Liver (tissue), 10 donors: ENCODE measurements around the gene TRIM14. TPM values are rescaled to one million over a fixed set of nuclear protein-coding genes. Genes with fewer than 3 reads are reported as not detected.
"Not testable (repeated sequence)": the region's sequence is repeated elsewhere in the genome, so short reads cannot be mapped to it uniquely, and the experiment has no call there.

Source experiments
- DNase-seq: peaks from one replicate; pipeline ENCODE4 v3.0.0-alpha.2; 2017; ENCODE audit warnings: low spot score
- H3K27ac ChIP-seq, 2 donors: one replicate each; pipeline ENCODE4 v1.7.0; 2013; ENCODE audit warnings: inconsistent platforms in 2 of 2, low read length in 2 of 2, control low read depth in 1 of 2, low read depth in 1 of 2, mild to moderate bottlenecking in 1 of 2
- H3K27me3 ChIP-seq, 4 donors: one replicate each; pipeline versions ENCODE4 v1.6.1 to v1.7.0; 2013; ENCODE audit warnings: low read length in 3 of 4, inconsistent platforms in 1 of 4, mild to moderate bottlenecking in 1 of 4, moderate library complexity in 1 of 4; ENCODE audit not compliant: control insufficient read depth in 4 of 4, insufficient read depth in 4 of 4
- H3K36me3 ChIP-seq, 4 donors: one replicate each; pipeline versions ENCODE4 v1.6.1 to v1.7.0; 2013; ENCODE audit warnings: low read length in 3 of 4, mild to moderate bottlenecking in 3 of 4, low read depth in 1 of 4, moderate library complexity in 1 of 4; ENCODE audit not compliant: control insufficient read depth in 4 of 4, insufficient read depth in 3 of 4
- H3K4me1 ChIP-seq, 4 donors: one replicate each; pipeline versions ENCODE4 v1.6.1 to v1.7.0; 2013; ENCODE audit warnings: low read length in 3 of 4, mild to moderate bottlenecking in 3 of 4, moderate library complexity in 1 of 4; ENCODE audit not compliant: control insufficient read depth in 4 of 4, insufficient read depth in 4 of 4
- H3K4me3 ChIP-seq, 3 donors: one replicate each; pipeline versions ENCODE4 v1.6.1 to v1.7.0; 2013; ENCODE audit warnings: low read length in 3 of 3, control low read depth in 1 of 3, low read depth in 1 of 3, mild to moderate bottlenecking in 1 of 3
- H3K9ac ChIP-seq, 2 donors: one replicate each; pipeline ENCODE4 v1.7.0; 2013; ENCODE audit warnings: low read length in 2 of 2, mild to moderate bottlenecking in 2 of 2, moderate library complexity in 2 of 2, control low read depth in 1 of 2, low read depth in 1 of 2
- H3K9me3 ChIP-seq, 4 donors: one replicate each; pipeline versions ENCODE4 v1.6.1 to v1.7.0; 2013; ENCODE audit warnings: low read length in 3 of 4; ENCODE audit not compliant: control insufficient read depth in 4 of 4
- EGR1 ChIP-seq, 2 donors: IDR thresholded peaks; 2 replicates each; pipeline ENCODE4 v1.6.1; 2016 to 2018; ENCODE audit warnings: antibody characterized with exemption in 2 of 2, low read depth in 2 of 2
- FOXA1 ChIP-seq: IDR thresholded peaks from 2 replicates; pipeline ENCODE4 v1.6.1; 2016; ENCODE audit warnings: antibody characterized with exemption
- FOXA2 ChIP-seq: IDR thresholded peaks from 2 replicates; pipeline ENCODE4 v1.6.1; 2016; ENCODE audit warnings: antibody characterized with exemption
- GABPA ChIP-seq, 2 donors: IDR thresholded peaks in 1 of 2; conservative IDR thresholded peaks in 1 of 2; 2 replicates each; pipeline ENCODE4 v1.6.1; 2016; ENCODE audit warnings: antibody characterized with exemption in 2 of 2, mild to moderate bottlenecking in 1 of 2, moderate library complexity in 1 of 2
- HNF4A ChIP-seq, 2 donors: conservative IDR thresholded peaks; 2 replicates each; pipeline ENCODE4 v1.6.1; 2016; ENCODE audit warnings: antibody characterized with exemption in 2 of 2, mild to moderate bottlenecking in 2 of 2
- NR2F2 ChIP-seq: IDR thresholded peaks from 2 replicates; pipeline ENCODE4 v1.6.1; 2016; ENCODE audit warnings: antibody characterized with exemption
- RAD21 ChIP-seq, 2 donors: IDR thresholded peaks; 2 replicates each; pipeline ENCODE4 v1.6.1; 2016; ENCODE audit warnings: antibody characterized with exemption in 2 of 2, mild to moderate bottlenecking in 2 of 2
- RXRA ChIP-seq, 2 donors: IDR thresholded peaks; 2 replicates each; pipeline ENCODE4 v1.6.1; 2017 to 2018; ENCODE audit warnings: antibody characterized with exemption in 2 of 2, mild to moderate bottlenecking in 1 of 2
- SP1 ChIP-seq: IDR thresholded peaks from 2 replicates; pipeline ENCODE4 v1.6.1; 2018; ENCODE audit warnings: antibody characterized with exemption, mild to moderate bottlenecking
- YY1 ChIP-seq: IDR thresholded peaks from 2 replicates; pipeline ENCODE4 v1.6.1; 2016; ENCODE audit warnings: antibody characterized with exemption, mild to moderate bottlenecking
- WGBS: extraction: QIAGEN DNeasy Blood & Tissue Kit; methylation state at CpG from one replicate; pipeline ENCODE4 v1.1.7; 2013; 5-methylcytosine and 5-hydroxymethylcytosine counted together
- polyA plus RNA-seq, 2 donors: library from polyadenylated mRNA; stranded (reverse) in 1 of 2; unstranded in 1 of 2; fragments of 200-250 nt in 1 of 2; fragments of >200 nt in 1 of 2; fragmentation: Nextera tagmentation in 1 of 2; extraction: Ambion mirVana in 1 of 2; gene quantifications; one replicate each; pipeline versions ENCODE4 v1.2.1 to v1.2.3, GENCODE V29; 2013 to 2015
- small RNA-seq: library from RNA; depleted of rRNA; stranded (forward); fragments of <200 nt; gene quantifications from one replicate; pipeline ENCODE3, GENCODE V24; 2014
- total RNA-seq, 2 donors: library from RNA; depleted of rRNA; stranded (reverse); fragments of >200 nt; gene quantifications; one replicate each; pipeline ENCODE4 v1.2.3, GENCODE V29; 2014
- TF ChIP-seq, protein P1 (sequence below): IDR thresholded peaks from 2 replicates; pipeline ENCODE4 v1.6.1; 2016; ENCODE audit warnings: antibody characterized with exemption, mild to moderate bottlenecking
- TF ChIP-seq, protein P2 (sequence below): IDR thresholded peaks from 2 replicates; pipeline ENCODE4 v1.6.1; 2016; ENCODE audit warnings: antibody characterized with exemption
- TF ChIP-seq, protein P3 (sequence below): IDR thresholded peaks from 2 replicates; pipeline ENCODE4 v1.6.1; 2016; ENCODE audit warnings: antibody characterized with exemption
- TF ChIP-seq, protein P4 (sequence below): IDR thresholded peaks from 2 replicates; pipeline ENCODE4 v1.6.1; 2016; ENCODE audit warnings: antibody characterized with exemption
- TF ChIP-seq, protein P5 (sequence below): fragments of 150-350 bp; IDR thresholded peaks from 2 replicates; pipeline ENCODE4 v1.5.1; 2017; ENCODE audit warnings: improper control_type of control experiment, low read depth, low read length; ENCODE audit not compliant: missing input control
- donor health status: healthy.
- donor health status: healthy.
- donor health status: healthy.
- donor health status: healthy.
- donor health status: healthy.

The TRIM14 gene
- total and polyA plus RNA-seq, 4 donors: 15.2 to 22.0 (median 17.8) TPM

DNA sequence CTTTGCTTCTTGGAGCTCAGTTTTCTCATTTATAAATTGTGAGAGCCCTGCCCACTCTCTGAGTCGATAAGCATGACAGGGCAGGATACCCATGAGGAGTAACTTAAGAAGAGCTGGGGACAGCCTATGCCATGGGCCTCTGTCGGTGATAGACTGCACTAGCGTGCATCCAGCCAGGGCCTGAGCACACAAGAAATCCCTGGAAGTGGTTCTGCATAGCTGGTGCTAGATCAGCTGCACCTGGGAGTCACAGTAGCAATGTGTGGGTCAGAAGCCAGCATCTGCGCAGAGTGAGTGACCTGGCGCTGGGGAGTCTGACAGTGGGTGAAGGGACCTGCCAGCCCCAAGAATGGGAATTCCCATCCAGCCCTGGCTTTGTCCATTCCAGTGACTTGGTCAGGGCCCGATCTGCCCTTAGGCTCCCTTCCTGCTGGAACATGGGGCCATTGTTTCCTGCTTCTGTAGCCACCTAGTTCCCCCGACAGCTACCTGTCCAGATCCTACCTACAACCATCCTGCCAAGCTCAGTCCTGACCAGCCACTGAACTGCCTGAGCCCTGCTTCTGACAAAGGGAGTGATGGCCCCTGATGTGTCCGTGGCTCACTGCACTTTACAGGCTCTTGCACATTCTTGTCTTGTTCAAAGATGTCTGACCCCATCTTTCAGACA lies 98.4 kb downstream of the TRIM14 start:
- TF ChIP-seq RAD21 (IDR thresholded peaks at IDR 0.05): no peak
- TF ChIP-seq, protein P1, sequence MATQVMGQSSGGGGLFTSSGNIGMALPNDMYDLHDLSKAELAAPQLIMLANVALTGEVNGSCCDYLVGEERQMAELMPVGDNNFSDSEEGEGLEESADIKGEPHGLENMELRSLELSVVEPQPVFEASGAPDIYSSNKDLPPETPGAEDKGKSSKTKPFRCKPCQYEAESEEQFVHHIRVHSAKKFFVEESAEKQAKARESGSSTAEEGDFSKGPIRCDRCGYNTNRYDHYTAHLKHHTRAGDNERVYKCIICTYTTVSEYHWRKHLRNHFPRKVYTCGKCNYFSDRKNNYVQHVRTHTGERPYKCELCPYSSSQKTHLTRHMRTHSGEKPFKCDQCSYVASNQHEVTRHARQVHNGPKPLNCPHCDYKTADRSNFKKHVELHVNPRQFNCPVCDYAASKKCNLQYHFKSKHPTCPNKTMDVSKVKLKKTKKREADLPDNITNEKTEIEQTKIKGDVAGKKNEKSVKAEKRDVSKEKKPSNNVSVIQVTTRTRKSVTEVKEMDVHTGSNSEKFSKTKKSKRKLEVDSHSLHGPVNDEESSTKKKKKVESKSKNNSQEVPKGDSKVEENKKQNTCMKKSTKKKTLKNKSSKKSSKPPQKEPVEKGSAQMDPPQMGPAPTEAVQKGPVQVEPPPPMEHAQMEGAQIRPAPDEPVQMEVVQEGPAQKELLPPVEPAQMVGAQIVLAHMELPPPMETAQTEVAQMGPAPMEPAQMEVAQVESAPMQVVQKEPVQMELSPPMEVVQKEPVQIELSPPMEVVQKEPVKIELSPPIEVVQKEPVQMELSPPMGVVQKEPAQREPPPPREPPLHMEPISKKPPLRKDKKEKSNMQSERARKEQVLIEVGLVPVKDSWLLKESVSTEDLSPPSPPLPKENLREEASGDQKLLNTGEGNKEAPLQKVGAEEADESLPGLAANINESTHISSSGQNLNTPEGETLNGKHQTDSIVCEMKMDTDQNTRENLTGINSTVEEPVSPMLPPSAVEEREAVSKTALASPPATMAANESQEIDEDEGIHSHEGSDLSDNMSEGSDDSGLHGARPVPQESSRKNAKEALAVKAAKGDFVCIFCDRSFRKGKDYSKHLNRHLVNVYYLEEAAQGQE: no peak
- TF ChIP-seq, protein P2, sequence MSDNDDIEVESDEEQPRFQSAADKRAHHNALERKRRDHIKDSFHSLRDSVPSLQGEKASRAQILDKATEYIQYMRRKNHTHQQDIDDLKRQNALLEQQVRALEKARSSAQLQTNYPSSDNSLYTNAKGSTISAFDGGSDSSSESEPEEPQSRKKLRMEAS: no peak
- TF ChIP-seq, protein P3, sequence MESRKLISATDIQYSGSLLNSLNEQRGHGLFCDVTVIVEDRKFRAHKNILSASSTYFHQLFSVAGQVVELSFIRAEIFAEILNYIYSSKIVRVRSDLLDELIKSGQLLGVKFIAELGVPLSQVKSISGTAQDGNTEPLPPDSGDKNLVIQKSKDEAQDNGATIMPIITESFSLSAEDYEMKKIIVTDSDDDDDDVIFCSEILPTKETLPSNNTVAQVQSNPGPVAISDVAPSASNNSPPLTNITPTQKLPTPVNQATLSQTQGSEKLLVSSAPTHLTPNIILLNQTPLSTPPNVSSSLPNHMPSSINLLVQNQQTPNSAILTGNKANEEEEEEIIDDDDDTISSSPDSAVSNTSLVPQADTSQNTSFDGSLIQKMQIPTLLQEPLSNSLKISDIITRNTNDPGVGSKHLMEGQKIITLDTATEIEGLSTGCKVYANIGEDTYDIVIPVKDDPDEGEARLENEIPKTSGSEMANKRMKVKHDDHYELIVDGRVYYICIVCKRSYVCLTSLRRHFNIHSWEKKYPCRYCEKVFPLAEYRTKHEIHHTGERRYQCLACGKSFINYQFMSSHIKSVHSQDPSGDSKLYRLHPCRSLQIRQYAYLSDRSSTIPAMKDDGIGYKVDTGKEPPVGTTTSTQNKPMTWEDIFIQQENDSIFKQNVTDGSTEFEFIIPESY: no peak
- TF ChIP-seq HNF4A (conservative IDR thresholded peaks at IDR 0.05): no peak
- no peak for TF ChIP-seq FOXA1
- no peak for TF ChIP-seq SP1
- no peak for TF ChIP-seq FOXA2
- TF ChIP-seq RXRA (IDR thresholded peaks at IDR 0.05): no peak
- TF ChIP-seq GABPA (IDR thresholded peaks at IDR 0.05 in 1 of 2, conservative IDR thresholded peaks at IDR 0.05 in 1 of 2): no peak
- TF ChIP-seq NR2F2: no peak
- TF ChIP-seq YY1: no peak
- TF ChIP-seq, protein P4, sequence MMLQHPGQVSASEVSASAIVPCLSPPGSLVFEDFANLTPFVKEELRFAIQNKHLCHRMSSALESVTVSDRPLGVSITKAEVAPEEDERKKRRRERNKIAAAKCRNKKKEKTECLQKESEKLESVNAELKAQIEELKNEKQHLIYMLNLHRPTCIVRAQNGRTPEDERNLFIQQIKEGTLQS: no peak
- no peak for TF ChIP-seq EGR1 (IDR thresholded peaks at IDR 0.05; ENCODE audit: low read depth in 2 of 2)
- TF ChIP-seq, protein P5, sequence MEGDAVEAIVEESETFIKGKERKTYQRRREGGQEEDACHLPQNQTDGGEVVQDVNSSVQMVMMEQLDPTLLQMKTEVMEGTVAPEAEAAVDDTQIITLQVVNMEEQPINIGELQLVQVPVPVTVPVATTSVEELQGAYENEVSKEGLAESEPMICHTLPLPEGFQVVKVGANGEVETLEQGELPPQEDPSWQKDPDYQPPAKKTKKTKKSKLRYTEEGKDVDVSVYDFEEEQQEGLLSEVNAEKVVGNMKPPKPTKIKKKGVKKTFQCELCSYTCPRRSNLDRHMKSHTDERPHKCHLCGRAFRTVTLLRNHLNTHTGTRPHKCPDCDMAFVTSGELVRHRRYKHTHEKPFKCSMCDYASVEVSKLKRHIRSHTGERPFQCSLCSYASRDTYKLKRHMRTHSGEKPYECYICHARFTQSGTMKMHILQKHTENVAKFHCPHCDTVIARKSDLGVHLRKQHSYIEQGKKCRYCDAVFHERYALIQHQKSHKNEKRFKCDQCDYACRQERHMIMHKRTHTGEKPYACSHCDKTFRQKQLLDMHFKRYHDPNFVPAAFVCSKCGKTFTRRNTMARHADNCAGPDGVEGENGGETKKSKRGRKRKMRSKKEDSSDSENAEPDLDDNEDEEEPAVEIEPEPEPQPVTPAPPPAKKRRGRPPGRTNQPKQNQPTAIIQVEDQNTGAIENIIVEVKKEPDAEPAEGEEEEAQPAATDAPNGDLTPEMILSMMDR: no peak
- Histone ChIP-seq H3K4me1 (no peaks in the 10 kb centered on the region), H3K36me3 (peaks cover 5 to 32% (median 29%) of the 10 kb centered on the region in 4 donors), H3K9ac (no peak overlapping the region), H3K4me3 (no peak overlapping the region), H3K27me3 (no peaks in the 10 kb centered on the region), H3K9me3 (no peaks in the 10 kb centered on the region), H3K27ac (no peak overlapping the region)
- 97% methylated on average over 8 of the region's 8 CpGs for WGBS
- no peak for DNase-seq

DNA sequence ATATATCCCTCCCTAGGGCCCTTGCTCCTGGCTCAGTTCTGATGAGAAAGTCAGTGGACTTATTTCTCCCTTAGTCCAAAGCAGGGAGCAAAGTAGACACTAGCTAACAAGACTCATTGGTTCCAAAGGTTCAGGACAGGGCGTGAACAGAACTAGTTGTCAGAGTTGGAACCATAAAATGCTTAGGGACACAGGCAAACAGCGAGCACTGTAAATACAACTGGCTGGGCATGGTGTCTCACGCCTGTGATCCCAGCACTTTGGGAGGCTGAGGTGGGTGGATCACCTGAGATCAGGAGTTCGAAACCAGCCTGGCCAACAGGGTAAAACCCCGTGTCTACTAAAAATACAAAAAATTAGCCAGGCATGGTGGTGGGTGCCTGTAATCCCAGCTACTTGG lies 99.2 kb downstream of the TRIM14 start:
- not testable (repeated sequence) for DNase-seq, H3K27me3 ChIP-seq, H3K27ac ChIP-seq, H3K4me3 ChIP-seq, H3K9ac ChIP-seq, H3K9me3 ChIP-seq, H3K4me1 ChIP-seq
- peaks cover 6 to 36% (median 32%) of the 10 kb centered on the region in 4 donors for H3K36me3 ChIP-seq
- 72% methylated on average over 5 of the region's 5 CpGs for WGBS

Small RNAs within 50 kb of the gene (small RNA-seq; reads per million reads assigned to genes)
- gene RF00017: not detected
- gene RNU6-918P: not detected

Other genes with a start within 250 kb of the TRIM14 start
- gene TRMO, start 196.7 kb downstream of the TRIM14 start, total RNA-seq: 10 to 100 TPM in 1 of 2 donors, 1 to 10 TPM in 1; 9.9 to 13.2 TPM
- gene TRMO, start 196.7 kb downstream of the TRIM14 start, polyA plus RNA-seq: 1 to 10 TPM; 7.0 to 9.5 TPM
- 100 to 1,000 TPM in 1 of 2 donors, under 1 TPM in 1; 0.08 to 218 TPM for gene HEMGN, start 181.1 kb downstream of the TRIM14 start, total RNA-seq
- under 1 TPM in 1 of 2 donors, not detected in 1; 0.06 TPM for gene HEMGN, start 181.1 kb downstream of the TRIM14 start, polyA plus RNA-seq
- 10 to 100 TPM in 1 of 2 donors, 1 to 10 TPM in 1; 4.0 to 21.2 TPM for gene ANP32B, start 135.9 kb downstream of the TRIM14 start, total RNA-seq
- 10 to 100 TPM; 32.8 to 39.4 TPM for gene ANP32B, start 135.9 kb downstream of the TRIM14 start, polyA plus RNA-seq
- 10 to 100 TPM; 23.4 to 55.4 TPM for gene NANS, start 62.5 kb downstream of the TRIM14 start, total RNA-seq
- gene NANS, start 62.5 kb downstream of the TRIM14 start, polyA plus RNA-seq: 10 to 100 TPM; 33.4 to 52.2 TPM
- 1 to 10 TPM; 1.3 to 2.8 TPM for gene CORO2A, start 73.4 kb upstream of the TRIM14 start, total RNA-seq
- gene CORO2A, start 73.4 kb upstream of the TRIM14 start, polyA plus RNA-seq: 1 to 10 TPM; 1.2 to 1.5 TPM
- 1 to 10 TPM; 2.8 to 5.1 TPM for gene TBC1D2, start 136.4 kb upstream of the TRIM14 start, total RNA-seq
- 1 to 10 TPM; 2.8 to 4.7 TPM for gene TBC1D2, start 136.4 kb upstream of the TRIM14 start, polyA plus RNA-seq